Activated naive CD8-positive, alpha-beta T cell treated with anti-CD3 and anti-CD28 coated beads for 36 hours (primary cell): ENCODE measurements around the gene MRGPRD. TPM values are rescaled to one million over a fixed set of nuclear protein-coding genes. Genes with fewer than 3 reads are reported as not detected.

ENCODE experiments used
- DNase-seq: peaks from one replicate; pipeline ENCODE4 v3.0.0; 2021
- H3K27ac Mint-ChIP-seq: one replicate; pipeline ENCODE4 v1.8.0; 2022; ENCODE audit warnings: mild to moderate bottlenecking, moderate library complexity, mixed read lengths
- H3K27me3 Mint-ChIP-seq: one replicate; pipeline ENCODE4 v1.8.0; 2022; ENCODE audit warnings: mild to moderate bottlenecking, mixed read lengths
- H3K36me3 Mint-ChIP-seq: one replicate; pipeline ENCODE4 v1.8.0; 2021; ENCODE audit warnings: mild to moderate bottlenecking, mixed read lengths
- H3K4me1 Mint-ChIP-seq: one replicate; pipeline ENCODE4 v1.8.0; 2021; ENCODE audit warnings: mixed read lengths
- H3K4me3 Mint-ChIP-seq: one replicate; pipeline ENCODE4 v1.8.0; 2022; ENCODE audit warnings: mild to moderate bottlenecking, moderate library complexity, mixed read lengths
- H3K9me3 Mint-ChIP-seq: one replicate; pipeline ENCODE4 v1.8.0; 2022; ENCODE audit warnings: mixed read lengths
- total RNA-seq, 2 experiments: library from RNA; stranded (reverse); gene quantifications; one replicate each; pipeline ENCODE4 v1.2.3, GENCODE V29; 2021

The MRGPRD gene
- total RNA-seq, 2 experiments from 2014 or later = not detected

- Mint-ChIP-seq H3K27ac (no peak overlapping the region), H3K36me3 (no peaks in the 10 kb centered on the region), H3K27me3 (peaks cover 3% of the 10 kb centered on the region), H3K4me3 (no peak overlapping the region), H3K9me3 (no peaks in the 10 kb centered on the region), H3K4me1 (peaks cover 5% of the 10 kb centered on the region)
- peak; percentile 35 for DNase-seq
These were observed 24.6 kb downstream of the MRGPRD start for GRCh38 chr11:68956142-68956541.

- no peak for DNase-seq
- no peak overlapping the region for H3K4me3 Mint-ChIP-seq
- no peak overlapping the region for H3K27ac Mint-ChIP-seq
- peaks cover 3% of the 10 kb centered on the region for H3K27me3 Mint-ChIP-seq
- H3K4me1 Mint-ChIP-seq = peaks cover 5% of the 10 kb centered on the region
- H3K9me3 Mint-ChIP-seq = no peaks in the 10 kb centered on the region
- H3K36me3 Mint-ChIP-seq = no peaks in the 10 kb centered on the region
These were observed 25.2 kb downstream of the MRGPRD start for GRCh38 chr11:68955607-68955958.

GRCh38 chr11:68954836-68955606 lies 25.8 kb downstream of the MRGPRD start:
- peaks cover 3% of the 10 kb centered on the region for H3K27me3 Mint-ChIP-seq
- H3K36me3 Mint-ChIP-seq = no peaks in the 10 kb centered on the region
- no peak overlapping the region for H3K4me3 Mint-ChIP-seq
- H3K9me3 Mint-ChIP-seq = no peaks in the 10 kb centered on the region
- no peak overlapping the region for H3K27ac Mint-ChIP-seq
- DNase-seq = no peak
- peaks cover 5% of the 10 kb centered on the region for H3K4me1 Mint-ChIP-seq

- Mint-ChIP-seq H3K4me1 (peaks cover 5% of the 10 kb centered on the region), H3K4me3 (no peak overlapping the region), H3K36me3 (no peaks in the 10 kb centered on the region), H3K27me3 (no peaks in the 10 kb centered on the region), H3K27ac (no peak overlapping the region), H3K9me3 (no peaks in the 10 kb centered on the region)
- DNase-seq = no peak
These were observed 30.0 kb downstream of the MRGPRD start for GRCh38 chr11:68950762-68951161.

- no peaks in the 10 kb centered on the region for H3K36me3 Mint-ChIP-seq
- no peak overlapping the region for H3K27ac Mint-ChIP-seq
- no peaks in the 10 kb centered on the region for H3K27me3 Mint-ChIP-seq
- no peaks in the 10 kb centered on the region for H3K9me3 Mint-ChIP-seq
- DNase-seq = no peak
- H3K4me1 Mint-ChIP-seq = peaks cover 1% of the 10 kb centered on the region
- H3K4me3 Mint-ChIP-seq = no peak overlapping the region
These were observed 30.5 kb downstream of the MRGPRD start for GRCh38 chr11:68950270-68950669.

GRCh38 chr11:68948935-68949334 lies 31.9 kb downstream of the MRGPRD start:
- H3K9me3 Mint-ChIP-seq = no peaks in the 10 kb centered on the region
- H3K27ac Mint-ChIP-seq = no peak overlapping the region
- no peak for DNase-seq
- H3K36me3 Mint-ChIP-seq = no peaks in the 10 kb centered on the region
- H3K4me1 Mint-ChIP-seq = no peaks in the 10 kb centered on the region
- H3K4me3 Mint-ChIP-seq = no peak overlapping the region
- no peaks in the 10 kb centered on the region for H3K27me3 Mint-ChIP-seq

GRCh38 chr11:68948496-68948895 lies 32.3 kb downstream of the MRGPRD start:
- H3K4me3 Mint-ChIP-seq = no peak overlapping the region
- no peaks in the 10 kb centered on the region for H3K36me3 Mint-ChIP-seq
- no peak for DNase-seq
- H3K9me3 Mint-ChIP-seq = no peaks in the 10 kb centered on the region
- no peak overlapping the region for H3K27ac Mint-ChIP-seq
- H3K27me3 Mint-ChIP-seq = no peaks in the 10 kb centered on the region
- H3K4me1 Mint-ChIP-seq = no peaks in the 10 kb centered on the region

GRCh38 chr11:68947151-68947550 lies 33.6 kb downstream of the MRGPRD start:
- DNase-seq = no peak
- Mint-ChIP-seq H3K4me3 (no peak overlapping the region), H3K27ac (no peak overlapping the region), H3K27me3 (no peaks in the 10 kb centered on the region), H3K36me3 (no peaks in the 10 kb centered on the region), H3K4me1 (no peaks in the 10 kb centered on the region), H3K9me3 (no peaks in the 10 kb centered on the region)

GRCh38 chr11:68946416-68947090 lies 34.2 kb downstream of the MRGPRD start:
- no peak for DNase-seq
- no peaks in the 10 kb centered on the region for H3K27me3 Mint-ChIP-seq
- H3K4me1 Mint-ChIP-seq = no peaks in the 10 kb centered on the region
- H3K36me3 Mint-ChIP-seq = no peaks in the 10 kb centered on the region
- no peak overlapping the region for H3K27ac Mint-ChIP-seq
- no peaks in the 10 kb centered on the region for H3K9me3 Mint-ChIP-seq
- H3K4me3 Mint-ChIP-seq = no peak overlapping the region

- DNase-seq = no peak
- no peak overlapping the region for H3K27ac Mint-ChIP-seq
- no peaks in the 10 kb centered on the region for H3K4me1 Mint-ChIP-seq
- no peaks in the 10 kb centered on the region for H3K9me3 Mint-ChIP-seq
- no peaks in the 10 kb centered on the region for H3K36me3 Mint-ChIP-seq
- H3K27me3 Mint-ChIP-seq = no peaks in the 10 kb centered on the region
- no peak overlapping the region for H3K4me3 Mint-ChIP-seq
These were observed 38.0 kb downstream of the MRGPRD start for GRCh38 chr11:68942751-68943271.

- Mint-ChIP-seq H3K4me1 (no peaks in the 10 kb centered on the region), H3K9me3 (no peaks in the 10 kb centered on the region), H3K36me3 (no peaks in the 10 kb centered on the region), H3K27me3 (no peaks in the 10 kb centered on the region), H3K4me3 (no peak overlapping the region), H3K27ac (no peak overlapping the region)
- DNase-seq = no peak
These were observed 38.6 kb downstream of the MRGPRD start for GRCh38 chr11:68942095-68942620.

GRCh38 chr11:68941324-68942094 lies 39.3 kb downstream of the MRGPRD start:
- H3K9me3 Mint-ChIP-seq = no peaks in the 10 kb centered on the region
- H3K27me3 Mint-ChIP-seq = no peaks in the 10 kb centered on the region
- no peak overlapping the region for H3K27ac Mint-ChIP-seq

GRCh38 chr11:68940651-68941323 lies 40.0 kb downstream of the MRGPRD start:
- Mint-ChIP-seq H3K4me1 (no peaks in the 10 kb centered on the region), H3K4me3 (no peak overlapping the region), H3K9me3 (no peaks in the 10 kb centered on the region), H3K27ac (no peak overlapping the region), H3K27me3 (no peaks in the 10 kb centered on the region), H3K36me3 (no peaks in the 10 kb centered on the region)
- no peak for DNase-seq

More at GRCh38 chr11:68941324-68942094, 39.3 kb downstream of the MRGPRD start:
- Mint-ChIP-seq H3K36me3 (no peaks in the 10 kb centered on the region), H3K4me3 (no peak overlapping the region), H3K4me1 (no peaks in the 10 kb centered on the region)
- DNase-seq = no peak

GRCh38 chr11:68939583-68940555 lies 40.9 kb downstream of the MRGPRD start:
- no peak for DNase-seq
- no peaks in the 10 kb centered on the region for H3K36me3 Mint-ChIP-seq

More at GRCh38 chr11:68939583-68940555, 40.9 kb downstream of the MRGPRD start:
- H3K27ac Mint-ChIP-seq = no peak overlapping the region
- H3K27me3 Mint-ChIP-seq = no peaks in the 10 kb centered on the region
- no peaks in the 10 kb centered on the region for H3K4me1 Mint-ChIP-seq
- H3K4me3 Mint-ChIP-seq = no peak overlapping the region
- no peaks in the 10 kb centered on the region for H3K9me3 Mint-ChIP-seq
